GM06990 (cell line): ENCODE results near the gene ESRRA.

Source experiments
- DNase-seq: peaks from one replicate; pipeline ENCODE4 v3.0.0-alpha.2; 2011; ENCODE audit not compliant: insufficient read length; ENCODE audit errors: extremely low read depth
- H3K27me3 ChIP-seq: replicated peaks from 2 replicates; pipeline ENCODE4 v1.6.0; 2011; ENCODE audit warnings: low read length; ENCODE audit not compliant: control insufficient read depth, insufficient read depth
- H3K36me3 ChIP-seq: 2 replicates; pipeline ENCODE4 v1.5.1; 2011; ENCODE audit warnings: low read length; ENCODE audit not compliant: control insufficient read depth, insufficient read depth
- H3K4me3 ChIP-seq: replicated peaks from 2 replicates; pipeline ENCODE4 v1.5.1; 2011; ENCODE audit warnings: low read depth, mild to moderate bottlenecking, control low read depth, low read length
- TF ChIP-seq, protein P1 (sequence below): IDR thresholded peaks from 2 replicates; pipeline ENCODE4 v1.5.1; 2011; ENCODE audit warnings: low read length, control low read depth, mild to moderate bottlenecking, inconsistent platforms; ENCODE audit not compliant: insufficient read depth, poor library complexity, severe bottlenecking

ESRRA gene

DNA sequence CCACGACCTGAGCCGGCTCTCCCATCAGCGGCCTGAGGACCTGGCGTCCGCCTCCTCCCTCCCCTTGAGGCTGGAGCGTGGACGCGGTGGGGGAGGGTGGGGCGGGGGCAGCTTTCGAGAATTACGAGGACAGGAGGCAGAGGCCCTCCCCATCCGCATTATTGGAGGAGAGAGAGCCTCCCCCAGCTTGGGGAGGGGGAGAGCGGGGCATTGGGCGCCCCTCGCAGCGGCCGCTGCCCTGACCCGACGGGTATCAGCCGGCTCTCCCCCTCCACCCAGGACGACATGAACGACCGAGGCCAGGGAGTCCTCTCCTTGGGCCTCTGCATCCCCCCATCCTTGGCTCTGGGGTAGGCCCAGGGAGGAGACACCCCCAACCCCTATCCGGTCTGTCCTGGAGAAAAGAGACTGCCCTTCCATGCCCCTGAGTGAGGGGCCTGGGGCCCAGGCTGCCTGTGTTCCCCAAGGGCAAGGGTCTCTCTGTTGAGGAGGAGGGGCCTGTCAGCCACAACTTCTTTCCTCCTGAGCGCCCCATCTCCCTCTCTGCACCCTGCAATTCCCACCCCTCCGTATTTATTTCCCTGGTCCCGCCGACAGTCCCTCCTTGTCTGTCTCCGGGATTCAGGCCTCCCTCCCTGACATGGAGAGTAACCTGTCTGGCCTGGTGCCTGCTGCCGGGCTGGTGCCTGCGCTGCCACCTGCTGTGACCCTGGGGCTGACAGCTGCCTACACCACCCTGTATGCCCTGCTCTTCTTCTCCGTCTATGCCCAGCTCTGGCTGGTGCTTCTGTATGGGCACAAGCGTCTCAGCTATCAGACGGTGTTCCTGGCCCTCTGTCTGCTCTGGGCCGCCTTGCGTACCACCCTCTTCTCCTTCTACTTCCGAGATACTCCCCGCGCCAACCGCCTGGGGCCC, 19.2 kb upstream of the ESRRA start:
- Histone ChIP-seq H3K4me3 (peak overlapping the region; percentile 64), H3K27me3 (no peaks in the 10 kb centered on the region; the same call in none of the 2 replicates), H3K36me3 (peaks cover 2% of the 10 kb centered on the region; the same call in 1 of the 2 replicates)
- peak; percentile 34 for DNase-seq
- TF ChIP-seq, protein P1, sequence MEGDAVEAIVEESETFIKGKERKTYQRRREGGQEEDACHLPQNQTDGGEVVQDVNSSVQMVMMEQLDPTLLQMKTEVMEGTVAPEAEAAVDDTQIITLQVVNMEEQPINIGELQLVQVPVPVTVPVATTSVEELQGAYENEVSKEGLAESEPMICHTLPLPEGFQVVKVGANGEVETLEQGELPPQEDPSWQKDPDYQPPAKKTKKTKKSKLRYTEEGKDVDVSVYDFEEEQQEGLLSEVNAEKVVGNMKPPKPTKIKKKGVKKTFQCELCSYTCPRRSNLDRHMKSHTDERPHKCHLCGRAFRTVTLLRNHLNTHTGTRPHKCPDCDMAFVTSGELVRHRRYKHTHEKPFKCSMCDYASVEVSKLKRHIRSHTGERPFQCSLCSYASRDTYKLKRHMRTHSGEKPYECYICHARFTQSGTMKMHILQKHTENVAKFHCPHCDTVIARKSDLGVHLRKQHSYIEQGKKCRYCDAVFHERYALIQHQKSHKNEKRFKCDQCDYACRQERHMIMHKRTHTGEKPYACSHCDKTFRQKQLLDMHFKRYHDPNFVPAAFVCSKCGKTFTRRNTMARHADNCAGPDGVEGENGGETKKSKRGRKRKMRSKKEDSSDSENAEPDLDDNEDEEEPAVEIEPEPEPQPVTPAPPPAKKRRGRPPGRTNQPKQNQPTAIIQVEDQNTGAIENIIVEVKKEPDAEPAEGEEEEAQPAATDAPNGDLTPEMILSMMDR: peak; percentile 51

DNA sequence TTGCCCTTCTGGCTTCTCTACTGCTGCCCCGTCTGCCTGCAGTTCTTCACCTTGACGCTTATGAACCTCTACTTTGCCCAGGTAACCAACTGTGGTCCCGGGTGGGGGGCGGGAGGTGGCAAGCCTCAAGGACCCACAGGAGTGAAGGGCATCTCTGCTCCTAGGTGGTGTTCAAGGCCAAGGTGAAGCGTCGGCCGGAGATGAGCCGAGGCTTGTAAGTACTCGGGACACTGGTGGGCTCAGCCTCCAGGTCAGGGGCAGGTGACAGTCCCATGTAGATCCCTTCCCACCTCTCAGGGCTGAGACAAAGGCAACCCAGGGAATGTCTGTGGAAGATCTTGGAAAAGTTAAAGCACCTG, 18.5 kb upstream of the ESRRA start:
- TF ChIP-seq, protein P1: no peak
- Histone ChIP-seq H3K4me3 (no peak overlapping the region), H3K27me3 (no peaks in the 10 kb centered on the region; the same call in none of the 2 replicates), H3K36me3 (peaks cover 2% of the 10 kb centered on the region; the same call in 1 of the 2 replicates)
- DNase-seq: no peak

DNA sequence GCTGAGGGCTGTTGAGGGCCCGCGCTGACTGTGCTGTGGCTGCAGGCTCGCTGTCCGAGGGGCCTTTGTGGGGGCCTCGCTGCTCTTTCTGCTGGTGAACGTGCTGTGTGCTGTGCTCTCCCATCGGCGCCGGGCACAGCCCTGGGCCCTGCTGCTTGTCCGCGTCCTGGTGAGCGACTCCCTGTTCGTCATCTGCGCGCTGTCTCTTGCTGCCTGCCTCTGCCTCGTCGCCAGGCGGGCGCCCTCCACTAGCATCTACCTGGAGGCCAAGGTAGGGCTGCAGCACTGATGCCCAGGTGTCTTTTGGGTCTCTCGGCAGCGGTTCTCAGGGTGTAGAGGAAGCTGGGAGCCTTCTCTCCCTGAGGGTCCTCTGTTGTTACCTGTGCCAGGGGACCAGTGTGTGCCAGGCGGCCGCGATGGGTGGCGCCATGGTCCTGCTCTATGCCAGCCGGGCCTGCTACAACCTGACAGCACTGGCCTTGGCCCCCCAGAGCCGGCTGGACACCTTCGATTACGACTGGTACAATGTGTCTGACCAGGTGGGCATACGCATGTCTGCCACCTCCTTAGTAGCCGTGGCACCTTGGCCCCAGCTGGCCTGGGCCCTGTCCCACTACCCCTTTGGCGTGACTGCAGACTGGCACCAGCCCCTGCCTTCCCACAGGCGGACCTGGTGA, 17.5 kb upstream of the ESRRA start:
- Histone ChIP-seq H3K36me3 (no peaks in the 10 kb centered on the region; the same call in 1 of the 2 replicates), H3K4me3 (no peak overlapping the region), H3K27me3 (no peaks in the 10 kb centered on the region; the same call in none of the 2 replicates)
- TF ChIP-seq, protein P1: no peak
- DNase-seq: no peak

DNA sequence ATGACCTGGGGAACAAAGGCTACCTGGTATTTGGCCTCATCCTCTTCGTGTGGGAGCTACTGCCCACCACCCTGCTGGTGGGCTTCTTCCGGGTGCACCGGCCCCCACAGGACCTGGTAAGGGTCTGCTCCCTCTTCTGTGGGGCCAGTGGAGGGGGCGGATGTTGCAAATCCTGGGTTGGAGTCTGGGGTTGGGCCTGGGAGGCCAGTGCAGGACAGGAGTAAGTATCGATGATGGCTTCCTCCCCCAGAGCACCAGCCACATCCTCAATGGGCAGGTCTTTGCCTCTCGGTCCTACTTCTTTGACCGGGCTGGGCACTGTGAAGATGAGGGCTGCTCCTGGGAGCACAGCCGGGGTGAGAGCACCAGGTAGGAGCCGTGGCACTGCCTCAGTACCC, 17.0 kb upstream of the ESRRA start:
- DNase-seq: no peak
- H3K27me3 ChIP-seq: no peaks in the 10 kb centered on the region; the same call in none of the 2 replicates
- TF ChIP-seq, protein P1: no peak
- no peaks in the 10 kb centered on the region; the same call in 1 of the 2 replicates for H3K36me3 ChIP-seq
- no peak overlapping the region for H3K4me3 ChIP-seq

DNA sequence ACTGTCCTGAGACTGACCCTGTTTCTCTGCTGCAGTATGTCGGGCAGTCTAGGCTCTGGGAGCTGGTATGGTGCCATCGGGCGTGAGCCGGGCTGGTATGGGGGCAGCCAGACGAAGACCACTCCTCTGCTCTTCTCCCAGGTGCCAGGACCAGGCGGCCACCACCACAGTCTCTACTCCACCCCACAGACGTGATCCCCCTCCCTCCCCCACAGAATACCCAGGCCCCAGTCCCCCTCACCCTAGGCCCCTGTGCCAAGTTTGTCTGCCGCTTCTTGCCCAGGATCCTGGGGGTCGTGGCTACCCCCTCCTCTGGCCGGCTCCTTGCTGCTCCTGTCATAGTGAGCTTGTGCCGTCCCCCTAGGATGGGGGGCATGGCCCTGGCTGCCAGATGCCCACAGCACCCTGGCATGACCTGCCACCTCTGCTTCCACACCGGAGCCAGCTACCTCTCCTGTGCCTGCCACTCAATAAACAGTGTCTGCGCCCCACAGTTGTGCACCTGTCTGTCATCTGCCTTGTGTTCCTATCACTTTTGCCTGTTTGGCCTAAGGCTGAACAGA, 16.2 kb upstream of the ESRRA start:
- Histone ChIP-seq H3K4me3 (no peak overlapping the region), H3K36me3 (no peaks in the 10 kb centered on the region; the same call in 1 of the 2 replicates), H3K27me3 (no peaks in the 10 kb centered on the region; the same call in none of the 2 replicates)
- TF ChIP-seq, protein P1: no peak
- DNase-seq: no peak
